Fibroblast of skin of right biceps (primary cell): ENCODE measurements around the gene TRIO.

ENCODE experiments used
- DNase-seq: peaks from one replicate; pipeline ENCODE4 v3.0.0-alpha.2; 2013

TRIO gene

DNA sequence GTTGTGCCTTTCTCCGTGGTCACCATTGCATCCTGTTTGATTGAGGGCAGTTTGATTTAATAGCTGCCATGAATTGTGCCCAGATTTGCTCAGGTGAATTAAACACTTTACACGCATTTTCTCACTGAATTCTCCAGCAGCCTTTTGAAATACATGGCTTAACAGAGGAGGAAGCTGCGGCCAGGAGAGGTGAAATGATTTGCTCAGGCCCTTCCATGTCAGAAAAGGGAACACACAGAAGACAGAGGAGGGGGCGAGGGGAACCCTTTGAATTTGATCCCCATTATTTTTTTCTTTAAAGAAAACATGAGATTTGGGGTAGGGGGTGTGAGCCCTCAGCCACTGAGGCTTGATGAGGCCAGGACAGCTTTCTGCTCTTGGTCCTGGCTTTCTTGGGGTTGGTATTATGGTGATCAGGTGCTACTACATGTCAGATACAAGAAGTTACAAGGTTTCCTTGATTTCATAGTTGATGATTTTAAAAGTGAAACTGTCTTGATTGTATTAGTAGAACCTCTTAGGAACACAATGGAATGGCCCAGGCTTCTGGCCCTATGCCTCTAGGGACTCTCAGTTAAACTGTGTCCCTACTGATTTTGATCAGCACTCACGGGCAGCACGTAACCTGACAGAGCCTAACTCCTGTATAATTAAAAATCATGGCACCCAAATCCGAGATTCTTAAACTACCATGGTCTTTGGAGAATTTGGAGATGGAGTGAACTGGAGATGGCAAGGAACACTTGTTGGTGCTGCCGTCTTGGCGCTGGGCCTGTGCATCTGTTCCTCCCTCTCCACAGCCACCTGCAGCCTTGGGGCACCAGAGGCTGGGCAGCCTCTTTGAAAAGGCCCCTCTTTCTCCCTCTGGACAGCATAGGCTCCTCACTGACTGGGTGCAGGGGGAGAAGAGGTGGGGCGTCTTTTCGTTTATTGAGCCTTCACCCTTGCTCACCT is 107.9 kb downstream of the TRIO start:
- no peak for DNase-seq

DNA sequence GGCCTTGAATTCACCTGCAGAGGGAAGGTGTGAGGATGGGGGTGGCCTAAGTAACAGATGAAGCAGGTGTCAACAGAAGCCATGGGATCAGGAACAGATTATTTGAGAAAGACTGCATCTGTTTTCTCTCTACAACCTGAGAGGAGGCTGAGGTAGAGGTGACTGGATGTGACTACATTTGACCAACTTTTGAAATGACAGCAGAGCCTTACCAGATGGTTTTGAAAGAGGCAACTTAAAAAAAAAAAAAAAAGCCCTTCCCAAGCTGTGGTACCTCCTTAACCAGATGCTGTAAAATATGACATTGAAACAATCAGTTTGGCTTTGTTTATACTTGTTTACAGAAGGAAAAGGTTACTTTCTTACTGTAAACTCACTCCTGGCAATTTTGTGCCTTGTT is 108.6 kb downstream of the TRIO start:
- no peak for DNase-seq

DNA sequence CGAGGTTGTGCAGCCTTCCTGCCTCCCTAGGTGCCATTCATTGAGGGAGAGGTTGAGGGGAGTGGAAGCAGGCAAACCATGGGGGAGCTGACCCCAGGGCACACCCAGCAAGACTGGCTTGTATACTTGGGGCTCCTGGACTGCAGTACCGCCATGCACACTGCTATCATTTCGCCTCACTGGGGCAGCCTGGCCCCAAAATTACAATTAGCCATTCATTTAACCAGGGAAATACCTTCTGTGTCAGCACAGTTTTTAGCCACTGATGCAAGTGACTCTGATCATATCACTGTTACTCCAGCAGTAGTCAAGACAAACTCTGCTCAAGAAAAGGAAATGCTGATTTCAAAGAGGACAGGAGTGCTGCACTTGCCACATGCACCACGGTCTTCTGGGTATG is 109.7 kb downstream of the TRIO start:
- DNase-seq, result no peak

DNA sequence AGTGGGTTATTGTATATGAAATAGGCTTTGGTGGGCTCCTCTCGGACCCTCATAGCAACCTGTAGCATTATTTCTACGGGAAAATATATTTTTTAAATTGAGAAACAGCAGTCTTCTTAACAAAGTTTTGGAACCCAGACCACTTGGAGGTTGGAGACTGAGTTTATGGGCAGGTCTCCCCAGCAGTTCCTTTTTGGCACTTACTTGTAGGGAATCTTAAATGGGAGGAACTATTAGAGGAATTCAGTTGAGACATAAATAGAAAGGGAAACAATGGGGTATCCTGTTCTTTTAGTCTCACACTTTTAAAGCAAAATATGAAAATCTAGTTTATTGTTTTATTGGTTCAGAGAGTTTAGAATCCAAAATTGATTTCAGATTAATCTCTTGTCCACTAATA is 111.5 kb downstream of the TRIO start:
- no peak for DNase-seq

DNA sequence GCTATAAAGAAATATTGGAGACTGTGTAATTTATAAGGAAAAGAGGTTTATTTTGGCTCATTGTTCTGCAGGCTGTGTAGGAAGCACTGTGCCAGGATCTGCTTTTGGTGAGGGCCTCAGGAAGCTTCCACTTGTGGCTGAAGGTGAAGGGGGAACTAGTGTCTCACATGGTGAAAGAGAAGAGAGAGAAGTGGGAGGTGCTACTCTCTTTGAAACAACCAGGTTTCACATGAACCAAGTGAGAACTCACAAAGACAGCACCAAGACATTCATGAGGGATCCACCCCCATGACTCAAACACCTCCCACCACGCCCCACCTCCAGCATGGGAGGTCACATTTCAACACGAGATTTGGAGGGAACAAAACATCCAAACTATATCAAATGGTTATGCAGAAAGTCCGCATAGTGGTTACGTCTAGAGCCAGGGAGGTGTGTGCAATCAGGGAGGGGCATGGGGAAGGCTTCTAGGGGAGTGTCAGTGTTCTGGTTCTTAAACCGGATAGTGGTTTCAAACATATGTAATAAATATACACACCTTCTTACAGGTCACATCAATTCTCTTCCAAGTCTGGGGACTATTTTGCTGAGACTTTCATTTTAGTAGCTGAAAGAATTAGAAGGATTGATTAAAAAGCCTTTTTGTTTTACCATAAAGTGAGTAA is 113.0 kb downstream of the TRIO start:
- DNase-seq, result no peak

DNA sequence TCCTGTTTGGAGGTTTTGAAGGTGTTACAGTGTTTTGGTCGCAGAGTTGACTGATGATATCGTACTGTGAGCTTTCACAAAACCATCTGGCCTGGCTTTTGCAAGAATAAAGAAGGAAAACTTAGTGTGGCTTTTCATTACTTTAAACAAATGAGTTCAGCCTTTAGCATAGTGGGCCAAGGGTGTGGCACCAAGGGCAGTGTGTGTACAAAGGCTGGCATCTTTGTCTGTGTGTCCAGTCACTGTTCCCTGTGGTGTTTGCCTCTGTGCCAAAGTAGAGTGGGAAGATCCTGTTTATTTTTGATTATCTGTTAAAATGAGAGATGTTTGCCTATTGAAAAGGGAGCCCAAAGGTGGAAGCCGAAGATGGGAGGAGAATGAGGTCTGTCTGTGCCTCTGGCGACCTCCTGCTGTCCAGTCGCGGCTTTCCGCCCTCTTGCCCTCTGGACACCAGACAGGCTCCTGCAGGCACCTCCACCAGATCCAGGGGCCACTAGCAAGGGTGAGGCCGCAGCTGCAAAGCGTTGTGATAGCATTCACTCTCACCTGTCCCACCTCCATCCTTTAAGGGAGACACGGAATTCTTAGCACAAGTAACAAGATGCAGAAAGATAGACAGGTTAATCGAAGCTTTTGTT is 113.7 kb downstream of the TRIO start:
- no peak for DNase-seq

DNA sequence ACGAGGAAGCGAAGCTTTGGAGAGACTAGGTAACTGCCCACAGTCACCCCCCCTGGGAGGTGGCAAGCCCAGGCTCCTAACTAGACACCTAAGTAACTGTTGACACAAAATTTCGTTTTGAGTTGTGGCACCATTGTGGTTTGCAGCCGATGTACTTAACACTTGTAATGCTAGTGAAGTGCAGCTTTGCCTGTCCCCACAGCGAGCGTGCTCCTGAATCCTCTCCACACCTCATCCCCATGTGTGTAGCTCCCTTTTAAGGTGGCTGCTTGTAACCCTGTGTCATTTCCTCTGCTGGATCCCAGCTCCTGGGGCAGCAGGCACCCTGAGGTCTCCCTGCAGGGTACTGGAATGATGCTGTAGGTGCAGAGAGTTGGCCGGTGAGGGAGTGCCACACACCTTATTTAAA is 114.9 kb downstream of the TRIO start:
- no peak for DNase-seq

DNA sequence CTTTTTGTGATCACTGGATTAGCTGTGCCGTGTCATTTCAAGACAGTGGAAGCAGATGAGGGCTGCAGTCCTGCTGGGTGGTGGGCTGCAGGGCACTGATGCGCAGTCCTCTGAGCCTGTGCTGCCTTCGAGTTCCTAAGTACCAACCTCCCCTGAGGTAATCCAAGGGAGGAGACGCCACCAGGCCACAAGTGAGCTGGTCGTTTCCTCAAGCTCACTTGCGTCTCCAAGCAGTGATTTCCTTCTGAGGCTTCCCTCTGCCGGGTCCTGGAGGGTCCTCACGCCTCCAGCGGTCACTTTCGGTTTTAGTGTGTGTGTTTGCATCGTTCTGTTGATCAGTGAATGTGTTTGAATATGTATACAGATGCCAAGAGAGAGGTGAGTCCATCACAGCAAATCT is 115.7 kb downstream of the TRIO start:
- DNase-seq, result no peak

DNA sequence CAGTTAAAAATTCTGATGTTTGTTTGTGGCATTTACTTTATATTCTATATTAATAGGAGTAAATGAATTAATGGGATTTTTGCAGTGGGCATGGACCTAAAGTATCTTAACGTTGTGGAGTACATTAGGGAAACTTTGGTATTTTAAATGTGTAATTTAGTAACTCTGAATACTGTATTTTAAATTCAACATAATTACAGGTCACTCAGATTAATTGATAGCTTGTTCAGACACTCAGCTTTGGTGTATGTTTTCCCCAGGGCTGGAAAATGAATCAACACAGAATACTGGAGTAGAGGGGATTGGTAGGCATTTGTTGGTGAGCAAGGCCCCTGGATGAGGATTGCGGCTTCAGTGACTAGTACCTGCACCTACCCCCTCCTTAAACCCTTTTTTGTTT is 117.5 kb downstream of the TRIO start:
- DNase-seq, result no peak

DNA sequence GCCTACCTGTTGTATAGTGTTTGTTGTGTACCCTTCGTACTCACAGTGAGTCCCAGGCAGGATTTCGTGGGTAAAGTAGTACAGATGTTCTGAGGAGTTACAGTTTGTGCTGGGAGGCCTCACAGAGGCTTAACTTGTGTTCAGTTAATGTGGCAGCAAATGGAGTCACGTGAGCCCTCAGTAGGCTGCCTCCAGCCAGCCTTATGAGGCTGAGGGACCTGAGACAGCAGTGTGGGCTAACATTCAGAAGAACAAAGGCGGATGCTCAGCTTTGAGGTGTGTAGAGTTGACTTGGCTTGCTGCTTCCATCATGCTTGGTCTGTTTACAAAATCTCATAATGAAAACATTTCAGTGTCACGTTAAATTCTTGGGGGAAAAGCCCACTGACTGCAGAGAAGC is 118.1 kb downstream of the TRIO start:
- no peak for DNase-seq

DNA sequence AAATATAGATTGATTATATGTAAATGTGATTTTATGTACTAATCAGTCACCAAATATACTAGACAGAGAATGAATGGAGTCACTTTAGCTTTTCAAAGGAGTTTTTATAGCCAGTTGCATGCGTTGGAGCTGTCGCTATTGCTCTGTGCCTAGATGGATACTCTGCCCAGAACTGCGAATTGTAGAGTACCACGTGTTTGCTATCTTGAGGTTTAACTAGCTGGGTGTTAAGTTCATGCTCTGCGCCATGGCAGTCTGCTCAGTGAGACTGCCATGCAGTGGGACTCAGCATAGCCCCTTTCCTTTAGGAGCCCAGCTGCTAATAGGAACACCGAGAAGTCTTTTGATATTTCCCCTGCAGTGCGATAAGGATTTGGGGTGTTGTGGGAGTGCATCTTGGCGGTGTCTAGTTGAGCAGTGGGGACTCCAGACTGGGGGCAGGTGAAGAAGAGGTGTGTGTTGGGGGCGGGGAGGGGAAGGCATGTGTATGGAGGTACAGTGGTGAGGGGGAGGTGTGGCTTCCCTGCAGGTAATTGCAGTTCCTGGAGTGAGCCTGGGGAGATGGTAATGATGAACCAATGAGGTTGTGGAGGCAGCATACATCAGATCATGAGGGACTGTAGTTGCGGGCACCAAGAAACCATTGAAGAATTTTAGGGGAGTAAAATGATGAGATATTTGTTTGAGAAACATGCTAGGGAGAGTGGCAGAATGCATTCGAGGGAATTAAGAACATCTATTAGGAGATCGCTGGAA is 118.9 kb downstream of the TRIO start:
- DNase-seq, result no peak

DNA sequence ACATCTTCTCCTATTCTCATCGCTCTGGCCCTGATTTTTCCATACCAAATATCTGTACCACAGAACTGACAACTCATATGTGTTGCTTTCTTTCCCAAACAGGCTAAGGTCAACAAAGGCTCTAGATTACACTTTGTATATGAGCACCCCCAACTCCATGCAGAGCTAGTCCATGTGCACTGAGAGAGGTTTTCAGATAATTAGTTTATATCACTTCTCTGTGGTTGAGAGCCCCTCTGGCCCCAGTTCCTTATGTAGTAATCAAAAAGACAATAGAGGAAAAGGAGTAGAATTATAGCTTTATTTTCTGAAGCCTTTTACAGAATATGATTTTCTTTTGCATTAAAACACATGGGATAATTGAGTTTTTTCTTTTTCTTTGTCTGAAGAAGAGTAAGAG is 120.0 kb downstream of the TRIO start:
- DNase-seq, result no peak

DNA sequence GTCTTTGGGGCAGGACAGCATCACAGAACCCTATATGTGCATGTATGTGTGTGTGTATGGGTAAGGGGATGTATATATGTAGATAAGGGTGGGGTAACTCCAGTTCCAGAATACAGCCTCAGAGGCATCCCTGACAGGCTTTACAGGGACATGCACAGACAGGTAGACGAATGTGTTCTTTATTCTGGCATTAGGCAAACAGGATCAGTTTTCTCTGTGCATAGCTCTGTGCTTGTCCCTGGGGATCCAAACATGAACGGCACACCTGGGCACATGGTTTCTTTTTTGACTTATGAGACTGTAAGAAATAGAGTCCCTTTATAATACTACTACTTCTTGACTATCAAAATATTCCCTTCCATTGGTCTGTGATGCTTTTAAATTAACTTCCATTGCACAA is 120.6 kb downstream of the TRIO start:
- no peak for DNase-seq

DNA sequence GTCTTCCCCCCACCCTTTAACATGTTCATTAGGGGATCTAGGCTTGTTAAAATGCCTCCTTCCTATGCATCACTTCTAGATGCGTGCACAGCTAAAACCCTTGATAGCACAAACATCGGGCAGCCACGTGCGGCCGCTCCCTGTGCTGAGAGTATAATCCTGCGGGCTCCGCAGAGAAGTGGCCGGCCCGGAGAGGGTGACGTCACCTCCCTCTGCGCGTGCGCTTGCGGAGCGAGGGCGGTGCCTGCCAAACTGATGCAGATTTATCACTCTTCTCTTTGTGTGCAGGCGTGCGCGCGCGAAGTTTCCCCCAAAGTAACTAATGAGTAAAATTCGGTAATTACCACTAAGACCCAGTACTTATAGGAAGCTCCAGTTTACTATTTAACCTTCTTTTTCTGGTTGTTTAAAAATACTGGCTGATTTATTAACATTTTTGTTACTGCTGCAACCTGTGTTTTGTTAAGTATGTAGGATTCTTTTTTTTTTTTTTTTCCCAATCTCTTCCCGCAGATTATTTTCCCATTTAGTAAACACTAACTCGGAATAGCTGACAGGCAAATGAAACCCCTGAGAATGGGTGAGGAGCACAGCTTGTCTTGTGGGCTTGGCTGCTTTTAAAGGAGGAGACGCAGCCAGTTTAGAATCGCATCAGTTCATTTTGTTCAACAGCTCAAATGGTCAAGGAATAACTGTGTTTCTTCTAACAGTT is 121.6 kb downstream of the TRIO start:
- peak; percentile 97 for DNase-seq

DNA sequence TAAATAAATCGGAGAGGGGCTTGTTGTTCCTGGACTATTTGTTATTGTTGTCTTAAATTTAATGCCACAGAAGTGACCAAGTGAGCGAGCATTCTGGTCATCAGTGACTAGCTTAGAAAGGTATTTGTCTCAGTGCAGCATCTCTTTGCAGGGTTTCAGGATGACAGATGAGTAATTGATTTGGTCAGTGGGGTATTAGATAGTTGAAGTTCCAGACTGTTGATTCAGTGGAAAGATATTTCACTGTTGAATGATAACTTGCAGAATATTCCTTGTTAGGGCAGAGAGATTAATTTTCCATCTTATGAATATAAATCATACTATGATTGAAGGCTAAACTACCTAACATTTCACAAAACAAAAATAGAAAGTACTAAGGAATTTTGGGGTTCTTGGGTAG is 122.4 kb downstream of the TRIO start:
- DNase-seq, result peak; percentile 97

DNA sequence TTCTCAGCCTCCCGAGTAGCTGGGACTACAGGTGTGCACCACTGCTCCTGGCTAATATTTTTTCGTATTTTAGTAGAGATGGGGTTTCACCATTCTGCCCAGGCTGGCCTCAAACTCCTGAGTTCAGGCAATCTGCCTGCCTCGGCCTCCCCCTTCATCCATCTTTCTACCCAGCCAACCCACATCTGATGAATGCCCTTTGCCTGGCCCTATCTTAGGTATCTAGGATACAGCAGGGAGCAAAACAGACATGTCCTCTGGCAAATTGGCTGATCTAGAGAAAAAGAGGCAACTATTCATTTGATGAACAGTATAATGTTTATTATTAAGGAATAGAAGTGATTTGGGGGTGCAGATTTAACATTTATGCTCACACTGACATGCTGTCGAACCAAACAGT is 123.0 kb downstream of the TRIO start:
- DNase-seq, result peak; percentile 28

DNA sequence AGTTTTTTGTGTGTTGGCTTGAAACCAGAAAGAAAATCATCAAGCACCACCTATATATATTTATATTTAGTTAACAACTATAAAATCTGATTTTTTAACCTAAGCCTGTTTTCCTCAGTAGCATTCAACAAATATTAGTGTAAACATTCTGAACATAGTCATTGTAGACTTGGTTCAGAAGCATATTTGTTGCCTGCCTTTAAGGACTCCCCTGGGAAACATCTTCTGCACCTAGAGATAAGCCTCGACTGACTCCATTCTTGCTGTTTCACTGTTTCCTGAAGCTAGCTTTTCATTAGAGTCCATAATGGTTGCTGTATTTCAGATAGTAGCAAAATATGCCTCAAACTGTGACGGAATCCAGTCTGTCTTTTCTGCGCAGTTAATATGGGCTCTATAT is 123.5 kb downstream of the TRIO start:
- DNase-seq, result peak; percentile 43

DNA sequence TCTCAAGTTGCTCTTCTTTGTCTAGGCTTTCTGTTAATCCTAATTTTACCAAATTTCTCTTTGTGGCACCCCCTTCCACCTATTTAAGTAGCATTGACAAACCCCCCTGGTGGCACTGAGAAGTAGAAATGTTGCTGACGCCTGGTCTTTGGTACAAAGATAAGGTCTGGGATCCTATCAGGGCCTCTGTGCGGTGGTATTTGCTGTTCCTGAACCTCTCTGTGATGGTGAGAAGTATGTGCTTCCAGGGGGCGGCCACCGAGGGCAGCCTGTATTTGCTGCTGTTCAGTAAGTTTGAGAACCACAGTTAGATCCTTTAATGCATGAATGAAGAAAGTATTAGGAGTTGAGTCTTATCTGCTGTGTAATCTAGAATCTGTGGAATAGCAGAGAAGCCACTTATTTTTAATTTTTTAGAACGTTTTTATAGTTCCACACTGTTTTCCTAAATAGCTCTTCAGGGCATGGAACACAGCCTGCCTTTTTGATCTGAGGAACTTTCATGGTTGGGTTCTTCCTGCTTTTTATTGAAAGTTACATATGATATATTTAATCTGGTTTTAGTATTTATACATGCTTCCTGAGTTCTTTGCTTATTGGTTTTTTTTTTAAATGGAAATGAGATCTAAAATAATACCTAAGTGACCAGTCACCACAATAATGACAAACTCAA is 124.2 kb downstream of the TRIO start:
- peak; percentile 51 for DNase-seq

DNA sequence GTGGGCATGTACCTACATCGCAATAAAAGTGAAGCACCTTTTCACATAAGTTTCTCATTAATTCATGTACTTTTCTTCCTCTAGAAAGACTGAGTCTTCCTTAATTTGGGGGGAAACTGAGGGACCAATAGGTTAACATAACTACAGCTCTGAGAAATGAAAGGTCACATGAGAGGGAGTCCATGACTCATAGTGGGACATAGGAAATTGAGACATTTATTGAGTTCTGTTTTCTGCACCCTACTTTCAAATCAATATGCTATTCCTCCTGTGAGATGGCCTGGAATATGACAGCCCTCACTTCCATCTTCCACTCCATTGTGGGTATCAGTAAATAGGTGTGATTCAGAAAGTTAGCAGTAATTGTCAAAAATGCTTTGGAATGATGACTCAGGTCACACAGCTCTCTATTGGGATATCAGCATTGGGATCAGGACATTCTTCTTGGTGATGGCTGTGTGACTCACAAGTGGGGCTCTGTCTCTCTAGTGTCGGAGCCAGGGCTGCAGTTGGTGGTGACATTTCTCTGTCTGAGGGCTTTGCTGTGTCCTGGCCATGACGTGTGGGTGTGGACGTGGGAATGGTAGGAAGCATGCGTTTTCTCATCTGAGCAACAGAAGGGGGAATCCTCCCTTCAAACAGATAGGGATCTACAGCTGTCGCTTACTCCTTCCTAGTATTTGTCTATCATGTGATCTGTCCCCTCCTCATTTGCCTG is 125.0 kb downstream of the TRIO start:
- peak; percentile 99 for DNase-seq

DNA sequence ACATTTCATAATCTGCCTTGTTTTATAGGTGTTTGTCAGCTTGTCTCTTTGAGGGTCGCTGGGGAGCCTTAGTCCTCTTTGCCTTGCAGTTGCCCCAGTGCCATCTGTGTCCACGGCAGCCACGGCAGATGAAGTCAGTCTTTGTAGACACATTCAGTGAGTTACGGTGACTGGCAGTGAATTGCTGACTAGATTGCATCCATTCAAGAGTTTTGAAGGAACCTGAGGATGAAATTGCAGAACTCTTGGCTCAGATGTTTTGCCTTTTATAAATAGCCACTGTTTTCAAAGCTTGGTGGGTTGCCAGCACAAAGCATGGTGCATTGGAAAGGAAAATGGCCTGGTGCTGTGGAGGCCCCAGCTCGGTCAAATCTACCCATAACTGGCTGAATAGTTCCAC is 125.6 kb downstream of the TRIO start:
- peak; percentile 59 for DNase-seq

DNA sequence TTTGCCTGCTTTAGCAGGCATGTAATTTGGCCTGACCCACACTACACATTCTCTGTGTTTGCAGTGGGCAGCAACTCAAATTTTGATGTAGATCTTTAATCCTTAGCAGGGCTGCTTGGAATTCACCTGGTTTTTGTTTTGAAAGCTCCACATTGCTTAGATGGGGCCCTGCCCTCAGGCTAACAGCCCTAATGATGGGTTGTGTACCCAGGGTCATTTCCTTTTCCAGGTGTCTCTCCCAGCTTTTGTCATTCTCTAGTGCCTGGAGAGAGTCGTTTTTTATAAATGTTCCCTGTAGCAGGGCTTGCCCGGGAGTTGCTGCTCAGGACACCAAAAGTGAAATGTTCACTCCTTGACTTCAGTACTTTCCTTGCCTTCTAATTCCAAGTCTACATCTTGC is 126.3 kb downstream of the TRIO start:
- no peak for DNase-seq
